Activated naive CD4-positive, alpha-beta T cell treated with anti-CD3 and anti-CD28 coated beads for 36 hours (primary cell): ENCODE data around the gene OR4D6. TPM values are rescaled to one million over a fixed set of nuclear protein-coding genes. Genes with fewer than 3 reads are reported as not detected.

Experiments used
- CTCF ChIA-PET: fragments of 350-600 bp; sonication (Branson Sonifier 250); formaldehyde crosslinking; loops from one replicate; lab custom pipeline; 2021; ENCODE audit warnings: antibody characterized with exemption; lab: Charles Lee
- DNase-seq: peaks from one replicate; pipeline ENCODE4 v3.0.0-alpha.2; 2020
- H3K27ac Mint-ChIP-seq: one replicate; pipeline ENCODE4 v1.8.0; 2021; ENCODE audit warnings: mild to moderate bottlenecking, mixed read lengths
- H3K27me3 Mint-ChIP-seq: one replicate; pipeline ENCODE4 v1.8.0; 2021; ENCODE audit warnings: low read depth, mixed read lengths
- H3K36me3 Mint-ChIP-seq: one replicate; pipeline ENCODE4 v1.8.0; 2021; ENCODE audit warnings: low read depth, mixed read lengths
- H3K4me1 Mint-ChIP-seq: one replicate; pipeline ENCODE4 v1.8.0; 2021; ENCODE audit warnings: low read depth, mixed read lengths
- H3K4me3 Mint-ChIP-seq: one replicate; pipeline ENCODE4 v1.8.0; 2021; ENCODE audit warnings: mild to moderate bottlenecking, moderate library complexity, mixed read lengths
- H3K9me3 Mint-ChIP-seq: one replicate; pipeline ENCODE4 v1.8.0; 2021; ENCODE audit warnings: mixed read lengths
- intact Hi-C: fragments of 100-400 bp; cut with micrococcal nuclease; formaldehyde crosslinking; loops from one replicate; pipeline ENCODE4 v1.15.1; 2023
- total RNA-seq, 2 experiments: library from RNA; stranded (reverse); gene quantifications; one replicate each; pipeline ENCODE4 v1.2.3, GENCODE V29; 2021

OR4D6 gene
- not detected for total RNA-seq

DNA sequence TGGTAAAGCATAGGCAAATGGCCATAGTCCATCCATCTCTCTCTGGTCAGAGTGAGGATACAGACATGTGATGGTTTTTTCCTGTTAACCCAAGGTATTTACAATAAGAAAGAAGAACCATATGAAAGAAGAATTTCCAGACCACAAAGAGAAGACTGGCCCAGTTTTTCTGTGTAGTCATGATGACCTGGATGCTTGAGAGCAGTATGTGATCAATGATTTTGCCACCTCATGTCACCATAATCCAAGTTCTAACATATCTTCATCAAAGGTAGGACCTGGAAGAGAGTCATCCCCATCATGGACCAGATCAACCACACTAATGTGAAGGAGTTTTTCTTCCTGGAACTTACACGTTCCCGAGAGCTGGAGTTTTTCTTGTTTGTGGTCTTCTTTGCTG, at the start of gene OR4D6:
TSS of gene OR4D6 (plus strand) at position 301 of the 400 bp plus-strand sequence. CDS start at position 301, 0 bp downstream.
- DNase-seq, result no peak
- peaks cover 3% of the 10 kb centered on the region for H3K27me3 Mint-ChIP-seq
- H3K36me3 Mint-ChIP-seq, result no peaks in the 10 kb centered on the region
- no peak within 1 kb of the TSS for H3K4me3 Mint-ChIP-seq
- no peak within 1 kb of the TSS for H3K27ac Mint-ChIP-seq
- no peaks in the 10 kb centered on the region for H3K9me3 Mint-ChIP-seq
- CTCF ChIA-PET, result interaction anchor here (0.6 kb wide), 2 partner anchors 10 to 326 kb away, joined by 3 read pairs; no protein-coding TSS in a partner anchor
- H3K4me1 Mint-ChIP-seq, result no peaks in the 10 kb centered on the region
- intact Hi-C loops, result no loop called here

DNA sequence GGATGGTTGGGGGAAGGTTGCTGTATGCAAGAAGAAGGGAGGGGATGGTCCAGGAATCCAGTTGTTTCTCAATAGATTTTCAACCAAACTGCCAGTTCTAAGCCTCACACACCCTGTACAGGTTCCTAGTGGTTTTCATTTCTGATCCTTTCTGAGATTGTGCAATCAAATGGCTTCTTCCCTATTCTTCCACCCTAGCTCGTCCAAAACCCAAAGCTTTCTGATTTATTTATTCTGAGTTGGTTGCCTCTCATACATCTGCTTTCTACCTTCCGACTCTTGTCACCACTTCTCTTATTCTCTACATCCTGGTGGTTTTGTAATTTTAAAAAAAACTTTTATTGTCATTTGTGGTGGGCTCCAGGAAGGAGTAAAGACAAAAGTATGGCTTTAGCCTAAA, 43.1 kb upstream of the OR4D6 start:
- H3K27me3 Mint-ChIP-seq, result peaks cover 30% of the 10 kb centered on the region
- H3K27ac Mint-ChIP-seq, result no peak overlapping the region
- peaks cover 12% of the 10 kb centered on the region for H3K9me3 Mint-ChIP-seq
- peaks cover 9% of the 10 kb centered on the region for H3K4me1 Mint-ChIP-seq
- DNase-seq, result no peak
- no peaks in the 10 kb centered on the region for H3K36me3 Mint-ChIP-seq
- CTCF ChIA-PET, result no interaction called here
- H3K4me3 Mint-ChIP-seq, result no peak overlapping the region
- intact Hi-C loops, result no loop called here

GRCh38 chr11:59415111-59415510, 41.6 kb upstream of the OR4D6 start:
- CTCF ChIA-PET, result no interaction called here
- DNase-seq, result no peak
- no peak overlapping the region for H3K4me3 Mint-ChIP-seq
- H3K27ac Mint-ChIP-seq, result no peak overlapping the region
- H3K36me3 Mint-ChIP-seq, result no peaks in the 10 kb centered on the region
- H3K27me3 Mint-ChIP-seq, result peaks cover 30% of the 10 kb centered on the region
- peaks cover 9% of the 10 kb centered on the region for H3K4me1 Mint-ChIP-seq
- intact Hi-C loops, result no loop called here
- peaks cover 4% of the 10 kb centered on the region for H3K9me3 Mint-ChIP-seq

GRCh38 chr11:59416613-59417012, 40.1 kb upstream of the OR4D6 start:
- Mint-ChIP-seq H3K4me3 (no peak overlapping the region), H3K9me3 (no peaks in the 10 kb centered on the region), H3K27me3 (peaks cover 30% of the 10 kb centered on the region), H3K36me3 (no peaks in the 10 kb centered on the region), H3K4me1 (peaks cover 9% of the 10 kb centered on the region), H3K27ac (no peak overlapping the region)
- CTCF ChIA-PET, result no interaction called here
- no peak for DNase-seq
- intact Hi-C loops, result no loop called here

DNA sequence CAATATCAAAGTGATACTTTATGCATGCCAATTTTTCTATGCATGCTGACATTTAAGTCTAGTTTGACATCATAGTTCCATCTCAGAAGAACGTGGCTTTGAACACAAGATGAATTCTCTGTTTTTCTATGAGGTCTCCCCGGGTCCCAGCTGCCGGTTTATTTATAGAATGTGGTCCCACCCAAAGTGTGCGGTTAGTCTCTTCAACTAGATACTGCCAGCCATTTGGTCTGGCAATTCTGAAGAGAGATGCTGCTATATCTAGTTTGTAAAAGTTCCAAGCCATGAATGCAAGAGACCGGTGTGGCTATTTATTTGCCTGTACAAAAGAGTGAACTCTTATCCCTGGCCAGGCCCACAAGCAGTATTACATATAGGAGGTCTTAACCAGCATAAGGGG, 39.7 kb upstream of the OR4D6 start:
- peaks cover 9% of the 10 kb centered on the region for H3K4me1 Mint-ChIP-seq
- CTCF ChIA-PET, result no interaction called here
- DNase-seq, result no peak
- no peak overlapping the region for H3K4me3 Mint-ChIP-seq
- no peaks in the 10 kb centered on the region for H3K9me3 Mint-ChIP-seq
- H3K36me3 Mint-ChIP-seq, result no peaks in the 10 kb centered on the region
- H3K27ac Mint-ChIP-seq, result no peak overlapping the region
- intact Hi-C loops, result no loop called here
- peaks cover 30% of the 10 kb centered on the region for H3K27me3 Mint-ChIP-seq

GRCh38 chr11:59418156-59418555, 38.6 kb upstream of the OR4D6 start:
- CTCF ChIA-PET, result interaction anchor here (0.6 to 1.0 kb wide), 2 partner anchors 10 to 170 kb away, joined by 3 read pairs; no protein-coding TSS in a partner anchor
- Mint-ChIP-seq H3K9me3 (no peaks in the 10 kb centered on the region), H3K36me3 (no peaks in the 10 kb centered on the region), H3K4me1 (peaks cover 9% of the 10 kb centered on the region), H3K4me3 (no peak overlapping the region), H3K27me3 (peaks cover 22% of the 10 kb centered on the region), H3K27ac (no peak overlapping the region)
- intact Hi-C loops, result no loop called here
- no peak for DNase-seq

DNA sequence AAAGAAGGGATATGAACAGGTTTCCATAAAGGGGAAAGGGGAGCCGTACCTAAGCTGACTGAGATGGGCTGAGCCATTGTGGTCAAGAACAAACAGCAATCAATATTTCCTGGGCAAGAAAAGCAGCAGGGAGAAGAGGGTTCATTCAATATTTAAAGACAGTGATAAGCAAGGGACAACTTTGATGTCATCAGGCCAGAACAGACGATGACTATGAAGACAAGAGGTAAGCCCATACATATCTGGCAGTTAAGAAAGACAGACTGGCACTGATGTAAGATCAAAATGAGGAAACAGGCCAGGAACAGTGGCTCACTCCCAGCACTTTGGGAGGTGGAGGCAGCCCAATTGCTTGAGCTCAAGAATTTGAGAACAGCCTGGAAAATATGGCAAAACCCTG, 32.9 kb upstream of the OR4D6 start:
- no peak overlapping the region for H3K4me3 Mint-ChIP-seq
- CTCF ChIA-PET, result no interaction called here
- no peak for DNase-seq

GRCh38 chr11:59425131-59425530, 31.6 kb upstream of the OR4D6 start:
- no peaks in the 10 kb centered on the region for H3K4me1 Mint-ChIP-seq
- H3K27me3 Mint-ChIP-seq, result peaks cover 4% of the 10 kb centered on the region
- no peaks in the 10 kb centered on the region for H3K9me3 Mint-ChIP-seq
- CTCF ChIA-PET, result no interaction called here
- no peaks in the 10 kb centered on the region for H3K36me3 Mint-ChIP-seq
- H3K27ac Mint-ChIP-seq, result no peak overlapping the region
- no peak for DNase-seq
- no peak overlapping the region for H3K4me3 Mint-ChIP-seq
- intact Hi-C loops, result no loop called here

More for the DNA sequence above, 32.9 kb upstream of the OR4D6 start:
- intact Hi-C loops, result no loop called here
- H3K36me3 Mint-ChIP-seq, result no peaks in the 10 kb centered on the region
- no peaks in the 10 kb centered on the region for H3K4me1 Mint-ChIP-seq
- peaks cover 2% of the 10 kb centered on the region for H3K27me3 Mint-ChIP-seq
- H3K9me3 Mint-ChIP-seq, result no peaks in the 10 kb centered on the region
- no peak overlapping the region for H3K27ac Mint-ChIP-seq

GRCh38 chr11:59426361-59427067, 30.2 kb upstream of the OR4D6 start, which contains the start of gene OR5A2:
OR5A2 (minus strand) TSS chr11:59426413; CDS start chr11:59422953, 3,460 bp downstream.
- no peaks in the 10 kb centered on the region for H3K4me1 Mint-ChIP-seq
- no peaks in the 10 kb centered on the region for H3K9me3 Mint-ChIP-seq
- CTCF ChIA-PET, result interaction anchor here (1.7 kb wide), 1 partner anchor 256 kb away, joined by 4 read pairs; no protein-coding TSS in a partner anchor
- peaks cover 4% of the 10 kb centered on the region for H3K27me3 Mint-ChIP-seq
- H3K36me3 Mint-ChIP-seq, result no peaks in the 10 kb centered on the region
- no peak within 1 kb of the TSS for H3K4me3 Mint-ChIP-seq
- no peak for DNase-seq
- intact Hi-C loops, result no loop called here
- H3K27ac Mint-ChIP-seq, result no peak within 1 kb of the TSS

- peaks cover 4% of the 10 kb centered on the region for H3K27me3 Mint-ChIP-seq
- no peak overlapping the region for H3K4me3 Mint-ChIP-seq
- H3K27ac Mint-ChIP-seq, result no peak overlapping the region
- H3K9me3 Mint-ChIP-seq, result no peaks in the 10 kb centered on the region
- intact Hi-C loops, result no loop called here
- H3K4me1 Mint-ChIP-seq, result no peaks in the 10 kb centered on the region
- no peak for DNase-seq
- CTCF ChIA-PET, result interaction anchor here (1.7 kb wide), 1 partner anchor 256 kb away, joined by 4 read pairs; no protein-coding TSS in a partner anchor
- H3K36me3 Mint-ChIP-seq, result no peaks in the 10 kb centered on the region
Observed at GRCh38 chr11:59427068-59427382, 29.7 kb upstream of the OR4D6 start.

GRCh38 chr11:59429924-59430516, 26.7 kb upstream of the OR4D6 start:
- CTCF ChIA-PET, result interaction anchor here (0.6 to 3.5 kb wide), 9 partner anchors 29 to 259 kb away, joined by 3 to 24 read pairs (median 3); partner anchors contain the start of gene DTX4
- H3K27ac Mint-ChIP-seq, result no peak overlapping the region
- H3K27me3 Mint-ChIP-seq, result peaks cover 2% of the 10 kb centered on the region
- DNase-seq, result peak; percentile 59
- intact Hi-C loops, result loop anchor here (1.0 kb wide), 4 partner anchors 146 to 259 kb away; no protein-coding TSS in a partner anchor
- H3K36me3 Mint-ChIP-seq, result no peaks in the 10 kb centered on the region
- H3K4me1 Mint-ChIP-seq, result no peaks in the 10 kb centered on the region
- no peak overlapping the region for H3K4me3 Mint-ChIP-seq
- no peaks in the 10 kb centered on the region for H3K9me3 Mint-ChIP-seq

DNA sequence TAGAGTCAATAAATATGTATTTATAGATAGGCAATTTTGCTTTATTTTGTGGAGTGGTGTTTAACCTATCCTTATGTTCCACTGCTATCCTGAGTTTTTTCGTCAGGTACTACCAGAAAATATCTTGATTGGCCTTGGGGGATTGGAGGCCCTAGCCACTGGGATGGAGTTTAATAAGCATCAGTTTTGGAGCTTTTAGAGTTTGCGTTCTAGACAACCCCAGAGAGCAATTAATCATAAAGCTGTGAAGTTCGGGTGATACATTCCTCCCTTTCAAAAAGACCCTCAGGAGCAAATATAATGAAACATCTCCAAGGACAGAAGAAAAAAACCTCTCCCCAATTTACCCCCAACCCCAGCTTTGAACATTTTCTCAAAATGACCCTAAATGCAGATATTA, 20.6 kb upstream of the OR4D6 start, which contains the start of gene OR5A1:
TSS of gene OR5A1 (plus strand) at position 301 of the 400 bp plus-strand sequence. CDS start 6,700 bp downstream, outside the sequence.
- Mint-ChIP-seq H3K9me3 (no peaks in the 10 kb centered on the region), H3K27ac (no peak within 1 kb of the TSS), H3K4me3 (no peak within 1 kb of the TSS), H3K36me3 (no peaks in the 10 kb centered on the region), H3K27me3 (no peaks in the 10 kb centered on the region), H3K4me1 (no peaks in the 10 kb centered on the region)
- no peak for DNase-seq
- intact Hi-C loops, result no loop called here
- CTCF ChIA-PET, result interaction anchor here (2.1 kb wide), 1 partner anchor 265 kb away, joined by 11 read pairs; no protein-coding TSS in a partner anchor
